Mesenteric fat pad (tissue), 1 donor: ENCODE measurements around the gene TNP2. TPM values are rescaled to one million over a fixed set of nuclear protein-coding genes. Genes with fewer than 3 reads are reported as not detected.

Experiments
- DNase-seq: peaks from one replicate; pipeline ENCODE4 v3.0.0-alpha.2; 2020; ENCODE audit warnings: low spot score
- long read RNA-seq: library from polyadenylated mRNA; unstranded; transcript quantifications from one replicate; pipeline ENCODE4 v2.0.0, GENCODE V29; 2020
- total RNA-seq: library from RNA; stranded (reverse); fragmentation: NEBNext Ultra II Directional; extraction: Animal tissue kit (Norgen Biotek cat#: 25700); gene quantifications from one replicate; pipeline ENCODE4 v1.2.1, GENCODE V29; 2021
- donor health status: DM: yes; HTN: yes; CAD: no.

The TNP2 gene
- not detected for total RNA-seq
- long read RNA-seq: 0 reads

DNA sequence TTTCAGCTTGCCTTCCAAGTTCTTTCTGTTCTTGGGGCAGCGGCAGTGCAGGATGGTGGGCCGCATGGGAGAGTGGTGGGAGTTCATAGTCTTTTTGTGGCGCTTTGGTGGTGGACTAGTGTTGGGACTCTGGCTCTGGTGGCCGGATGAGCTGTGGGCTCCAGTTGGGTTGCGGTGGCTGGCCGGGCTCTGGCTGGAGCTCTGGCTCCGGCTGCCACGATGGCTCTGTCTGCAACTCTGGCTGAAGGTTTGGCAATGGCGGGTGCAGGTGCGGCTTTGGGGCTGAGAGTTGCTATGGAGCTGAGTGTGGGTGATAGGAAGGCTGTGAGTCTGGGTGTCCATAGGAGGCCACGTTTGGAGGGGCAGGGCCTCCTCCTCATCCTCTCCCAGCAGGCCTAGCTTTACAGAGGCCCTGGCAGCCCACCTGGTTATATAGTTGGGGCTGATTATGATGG, at the start of gene TNP2:
TSS of gene TNP2 (minus strand) at position 405 of the 455 bp plus-strand sequence. CDS start at position 342, 63 bp downstream.
- no peak for DNase-seq

DNA sequence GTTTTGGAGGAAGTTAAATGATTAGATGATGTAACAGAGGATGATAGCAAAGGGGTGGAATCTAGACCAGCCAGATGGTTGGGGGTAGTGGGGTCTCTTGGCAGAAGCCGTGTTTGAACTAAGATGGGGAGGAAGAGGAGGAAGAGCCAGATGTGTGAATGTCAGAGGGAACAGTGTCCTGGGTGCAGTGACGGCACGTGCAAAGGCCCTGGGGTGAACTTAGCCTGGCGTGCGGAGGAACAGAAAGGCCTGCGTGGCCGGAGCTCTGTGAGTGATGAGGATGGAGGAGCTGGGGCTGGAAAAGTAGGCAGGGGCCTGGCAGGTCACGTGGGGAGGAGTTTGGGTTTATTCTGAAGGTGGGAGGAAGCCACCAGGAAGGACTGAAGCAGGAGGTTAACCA, 49.7 kb upstream of the TNP2 start:
- DNase-seq: no peak

DNA sequence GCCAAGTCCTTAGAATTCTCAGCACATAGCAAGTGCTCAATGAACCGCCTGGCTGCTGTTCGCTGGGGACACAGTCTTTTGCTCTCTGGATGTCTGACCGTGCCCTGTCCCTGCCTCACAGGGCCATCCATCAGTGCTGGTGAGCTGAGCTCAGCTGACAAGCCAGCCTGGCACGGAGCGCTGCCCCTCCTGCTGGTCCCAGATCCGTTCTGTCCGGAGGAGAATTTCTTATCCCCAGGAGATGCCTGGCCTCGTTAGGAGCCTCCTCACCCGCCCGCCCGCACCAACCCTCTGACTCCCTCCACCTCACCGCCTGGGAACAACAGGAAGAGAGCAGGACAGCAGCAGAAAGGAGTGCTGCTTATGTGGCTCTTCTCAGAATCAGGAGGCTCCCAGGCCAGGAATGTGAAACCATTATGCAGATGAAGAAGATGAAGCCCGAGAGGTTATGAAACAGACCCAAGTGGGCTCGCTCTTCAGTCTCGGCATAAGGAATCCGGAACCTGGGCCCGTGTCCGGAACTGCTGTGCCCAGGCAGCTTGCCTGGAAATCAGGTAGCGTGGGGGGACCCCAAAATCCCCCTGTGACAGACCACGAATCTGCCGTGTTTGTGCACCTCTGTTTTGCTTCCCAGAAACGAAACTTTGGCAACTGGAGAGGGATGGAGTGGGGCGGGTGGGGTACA, 47.3 kb upstream of the TNP2 start:
- no peak for DNase-seq

DNA sequence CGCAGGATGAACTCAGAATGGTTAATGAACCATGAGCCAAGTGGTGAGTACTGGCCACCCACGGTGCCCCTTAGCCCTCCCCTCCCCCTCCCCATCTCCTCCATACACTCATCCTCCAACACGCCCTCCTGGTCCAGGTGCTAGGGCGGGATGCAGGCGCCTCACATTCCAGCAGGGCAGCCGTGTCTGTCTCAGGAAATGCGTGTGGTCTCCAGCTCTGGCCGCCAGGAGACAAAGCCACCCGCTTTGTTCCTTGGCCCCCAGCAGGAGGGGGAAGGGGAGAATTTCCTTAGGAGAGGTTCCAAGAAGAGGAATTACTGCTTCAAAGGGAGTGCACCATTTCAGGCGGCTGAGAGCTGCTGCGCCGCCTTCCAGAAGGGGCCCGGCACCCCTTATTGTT, 46.4 kb upstream of the TNP2 start:
- no peak for DNase-seq

DNA sequence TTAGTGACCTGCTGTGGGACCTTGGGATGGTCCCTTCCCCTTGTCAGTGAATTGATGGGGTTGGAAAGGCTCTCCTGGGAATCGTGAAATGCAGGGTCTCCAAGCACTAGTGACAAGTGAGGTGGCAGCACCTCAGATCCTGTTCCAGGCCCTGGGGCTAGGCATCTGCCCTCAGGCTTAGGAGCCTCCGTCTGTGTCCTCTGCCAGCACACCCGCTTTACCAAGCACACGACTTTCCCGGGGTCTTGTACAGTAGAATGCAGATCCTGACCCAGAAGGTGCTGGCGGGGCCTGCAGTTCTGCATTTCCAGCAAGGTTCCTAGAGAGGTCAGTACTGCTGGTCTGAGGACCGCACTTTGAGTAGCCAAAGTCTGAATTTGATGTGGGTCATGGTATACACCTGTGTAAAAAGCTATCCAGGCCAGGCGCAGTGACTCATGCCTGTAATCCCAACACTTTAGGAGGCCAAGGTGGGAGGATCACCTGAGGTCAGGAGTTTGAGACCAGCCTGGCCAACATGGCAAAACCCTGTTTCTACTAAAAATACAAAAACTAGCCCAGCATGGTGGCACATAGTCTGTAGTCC, 45.3 kb upstream of the TNP2 start:
- no peak for DNase-seq

DNA sequence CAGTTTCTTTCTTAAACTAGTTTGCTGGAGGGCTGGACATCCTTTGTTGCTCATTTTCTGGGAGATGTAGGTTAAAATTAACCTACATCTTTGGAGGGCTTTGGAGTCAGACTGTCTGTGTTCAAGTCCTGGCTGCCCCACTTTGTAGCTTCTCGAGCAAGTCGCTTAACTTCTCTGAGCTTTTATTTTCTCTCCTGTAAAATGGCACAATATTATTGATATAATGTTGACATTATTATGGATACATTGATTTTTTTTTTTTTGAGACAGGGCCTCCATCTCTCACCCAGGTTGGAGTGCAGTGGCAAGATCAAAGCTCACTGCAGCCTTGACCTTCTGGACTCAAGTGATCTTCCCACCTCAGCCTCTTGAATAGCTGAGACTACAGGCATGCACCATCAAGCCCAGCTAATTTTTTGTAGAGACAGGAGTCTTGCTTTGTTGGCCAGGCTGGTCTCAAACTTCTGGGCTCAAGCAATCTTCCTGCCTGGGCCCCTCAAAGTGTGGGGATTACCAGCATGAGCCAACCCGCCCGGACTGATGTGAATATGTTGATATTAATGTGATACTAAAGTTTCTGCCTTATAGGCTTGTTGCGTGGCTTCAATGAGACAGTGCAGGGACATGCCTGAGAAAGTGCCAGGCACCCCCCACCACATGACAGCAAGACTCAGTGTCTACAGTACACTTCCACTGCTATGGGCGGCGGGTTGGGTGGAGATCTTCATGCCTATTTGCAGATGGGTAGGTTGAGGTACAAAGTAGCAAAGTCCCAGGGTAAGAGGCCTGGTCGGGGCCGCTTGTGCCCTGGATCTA, 44.6 kb upstream of the TNP2 start:
- DNase-seq: no peak

DNA sequence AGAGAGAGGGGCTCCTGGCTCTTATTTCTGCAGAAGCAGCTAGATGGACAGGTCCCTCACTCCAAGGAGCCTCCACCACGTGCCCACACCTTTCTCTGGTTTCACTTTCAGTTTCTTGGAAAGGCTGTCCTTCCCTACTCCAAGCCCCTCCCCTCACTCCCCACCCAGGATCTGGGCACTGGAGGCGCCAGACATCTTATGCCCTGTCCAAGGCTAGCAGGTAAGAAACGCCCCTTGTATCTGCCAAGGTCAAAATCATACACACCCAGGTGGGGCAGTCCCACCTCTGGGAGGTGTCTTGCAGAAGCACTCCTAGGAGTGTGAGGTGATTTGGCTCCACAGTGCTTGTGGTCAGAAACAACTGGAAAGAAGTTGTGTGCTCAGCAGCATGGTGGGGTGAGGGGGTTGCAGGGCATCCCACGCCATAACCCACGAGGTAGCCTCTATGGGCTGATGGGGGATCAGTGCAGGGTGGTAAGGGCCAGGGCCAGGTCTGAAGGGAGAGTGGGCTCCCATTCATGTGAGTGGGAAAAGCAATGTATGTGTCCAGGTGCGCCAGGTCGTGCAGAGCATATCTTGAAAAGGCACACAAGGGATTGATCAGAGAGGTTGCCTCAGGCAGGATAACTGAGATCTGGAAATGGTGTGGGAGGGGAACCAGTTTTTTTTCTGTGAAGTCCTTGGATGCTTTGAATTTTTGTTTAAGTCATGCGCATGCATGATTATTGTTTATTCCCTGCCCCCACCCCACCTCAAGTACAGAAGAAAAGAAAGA, 43.8 kb upstream of the TNP2 start:
- DNase-seq: no peak

- DNase-seq: no peak
Measured at GRCh38 chr16:11310997-11311561, 42.0 kb upstream of the TNP2 start.

GRCh38 chr16:11310634-11310977, 41.5 kb upstream of the TNP2 start:
- DNase-seq: no peak

GRCh38 chr16:11309895-11310633, 40.9 kb upstream of the TNP2 start:
- DNase-seq: no peak

DNA sequence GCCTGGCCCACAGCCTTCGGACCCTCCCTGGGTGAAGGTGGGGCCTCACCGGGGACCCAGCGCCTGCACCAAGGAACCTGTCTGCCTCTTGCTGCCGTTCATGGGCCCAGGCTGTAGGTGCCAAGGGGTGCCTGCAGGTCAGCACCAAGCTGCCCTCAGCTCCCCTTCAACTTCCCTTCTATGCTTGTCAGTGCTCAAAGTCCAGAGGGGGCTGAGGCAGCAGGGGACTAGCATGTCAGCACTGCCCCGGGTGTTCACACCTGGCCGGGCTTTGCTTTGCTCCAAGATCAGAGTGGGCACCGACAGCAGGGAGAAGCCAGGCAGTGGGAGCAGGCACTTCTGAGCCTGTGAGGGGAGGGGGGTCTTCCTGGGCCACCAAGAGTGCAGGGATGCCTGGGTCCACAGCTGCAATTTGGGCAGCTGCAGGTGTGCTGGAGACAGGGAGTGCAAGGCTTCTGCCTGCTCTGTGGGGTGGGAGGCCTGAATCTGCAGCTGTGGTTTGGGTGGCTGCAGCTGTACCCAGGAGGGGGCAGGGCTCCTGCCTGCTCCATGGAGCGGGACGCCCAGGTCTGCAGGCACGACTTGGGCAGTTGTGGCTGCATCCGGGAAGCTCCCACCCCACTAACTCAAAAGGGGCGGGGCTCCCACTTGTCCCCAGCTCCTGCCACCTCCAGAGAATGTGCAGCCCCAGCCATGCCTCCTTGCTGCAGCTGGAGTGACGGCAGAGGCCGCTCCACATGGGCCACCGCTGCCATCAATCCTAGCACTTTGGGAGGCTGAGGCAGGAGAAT, 39.6 kb upstream of the TNP2 start:
- no peak for DNase-seq

DNA sequence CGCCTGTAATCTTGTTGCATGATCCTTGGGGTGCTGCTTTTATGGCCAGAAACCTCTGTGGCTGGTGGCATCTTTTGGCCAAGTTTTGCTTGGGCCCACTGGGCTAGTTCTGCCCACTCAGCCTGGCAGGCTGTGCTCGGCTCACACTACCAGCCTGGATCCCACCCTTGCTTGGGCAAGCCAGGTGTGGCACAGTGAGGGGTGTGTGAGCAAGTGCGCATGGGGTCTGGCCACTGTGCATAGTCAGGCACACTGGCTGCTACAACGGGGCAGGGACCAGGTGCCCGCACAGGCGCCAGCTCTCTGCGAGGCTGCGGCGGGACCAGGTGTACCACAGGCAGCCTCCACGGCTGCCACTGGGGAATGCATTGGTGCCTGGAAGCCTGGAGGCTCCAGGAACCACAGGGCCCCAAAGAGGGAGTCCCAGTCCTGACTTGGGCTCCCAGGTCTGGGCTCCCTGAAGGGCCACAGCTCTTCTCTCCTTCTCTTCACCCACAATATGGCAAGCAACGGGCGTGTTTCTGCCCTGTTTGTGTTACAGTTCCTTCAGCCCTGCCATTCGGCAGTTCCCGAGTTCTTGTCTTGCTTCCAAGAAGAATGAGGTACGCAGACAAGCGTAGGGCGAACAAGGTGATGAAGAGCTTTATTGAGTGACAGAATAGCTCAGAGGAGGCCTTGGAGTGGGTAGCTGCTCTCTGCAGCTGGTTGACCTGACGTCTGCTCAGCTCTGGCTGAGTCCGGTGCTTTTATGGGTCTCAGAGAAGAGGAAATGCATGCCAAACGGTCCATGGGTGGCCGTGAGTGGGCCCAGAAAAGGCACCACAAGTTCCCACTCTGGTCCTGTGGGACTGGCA, 38.7 kb upstream of the TNP2 start:
- no peak for DNase-seq

DNA sequence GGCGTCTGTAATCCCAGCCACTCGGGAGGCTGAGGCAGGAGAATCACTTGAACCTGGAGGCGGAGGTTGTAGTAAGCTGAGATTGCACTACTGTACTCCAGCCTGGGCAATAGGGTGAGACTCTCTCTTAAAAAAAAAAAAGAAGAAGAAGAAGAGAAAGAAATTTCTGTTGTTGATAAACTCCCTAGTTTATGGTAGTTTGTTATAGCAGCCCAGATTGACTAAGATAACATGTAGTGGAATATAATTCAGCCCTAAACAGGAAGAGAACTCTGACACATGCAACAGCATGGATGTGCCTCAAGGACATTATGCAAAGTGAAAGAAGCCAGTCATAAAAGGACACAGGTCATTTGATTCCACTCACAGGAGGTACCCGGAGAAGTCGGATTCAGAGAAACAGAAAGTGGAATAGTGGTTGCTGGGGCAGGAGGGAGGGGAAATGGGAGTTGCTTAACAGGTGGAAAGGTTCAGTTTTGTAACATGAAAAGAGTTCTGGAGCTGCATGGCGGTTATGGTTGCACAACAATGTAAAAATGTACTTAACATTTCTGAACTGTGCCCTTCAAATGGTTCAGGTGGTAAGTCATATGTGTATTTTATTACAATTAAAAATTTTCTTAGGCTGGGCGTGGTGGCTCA, 38.0 kb upstream of the TNP2 start:
- no peak for DNase-seq

- DNase-seq: no peak
Measured at GRCh38 chr16:11306381-11306780, 37.3 kb upstream of the TNP2 start.

- DNase-seq: no peak
Measured at GRCh38 chr16:11303405-11304138, 34.4 kb upstream of the TNP2 start.

DNA sequence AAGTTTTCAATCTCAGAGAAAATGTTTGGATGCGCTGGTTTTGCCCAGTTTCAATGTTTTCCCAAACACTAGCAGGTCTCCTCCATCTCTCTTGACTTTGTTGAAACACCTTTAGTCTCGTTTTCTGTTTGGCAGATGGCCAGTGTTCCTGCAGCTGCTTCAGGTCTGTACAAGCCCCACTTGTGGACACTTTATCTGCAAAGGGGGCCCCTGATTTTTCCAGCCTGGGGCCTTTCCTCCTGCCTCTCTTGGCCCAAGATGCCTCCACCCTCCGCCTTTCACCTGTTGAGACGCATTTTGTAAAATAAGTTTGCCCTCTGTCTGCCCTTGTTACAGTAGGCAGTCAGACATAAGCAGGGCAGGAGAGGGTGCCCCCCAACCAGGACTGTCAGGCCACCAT, 33.9 kb upstream of the TNP2 start:
- DNase-seq: no peak

- no peak for DNase-seq
Measured at GRCh38 chr16:11301645-11302501, 32.7 kb upstream of the TNP2 start.
